Activated CD4-positive, alpha-beta T cell treated with anti-CD3 and anti-CD28 coated beads for 1 hour (primary cell): ENCODE measurements around the gene SLC27A1.
"Not testable (repeated sequence)": the region's sequence is repeated elsewhere in the genome, so short reads cannot be mapped to it uniquely, and the experiment has no call there.

Experiments
- DNase-seq: peaks from one replicate; pipeline ENCODE4 v3.0.0-alpha.2; 2020

SLC27A1 gene

DNA sequence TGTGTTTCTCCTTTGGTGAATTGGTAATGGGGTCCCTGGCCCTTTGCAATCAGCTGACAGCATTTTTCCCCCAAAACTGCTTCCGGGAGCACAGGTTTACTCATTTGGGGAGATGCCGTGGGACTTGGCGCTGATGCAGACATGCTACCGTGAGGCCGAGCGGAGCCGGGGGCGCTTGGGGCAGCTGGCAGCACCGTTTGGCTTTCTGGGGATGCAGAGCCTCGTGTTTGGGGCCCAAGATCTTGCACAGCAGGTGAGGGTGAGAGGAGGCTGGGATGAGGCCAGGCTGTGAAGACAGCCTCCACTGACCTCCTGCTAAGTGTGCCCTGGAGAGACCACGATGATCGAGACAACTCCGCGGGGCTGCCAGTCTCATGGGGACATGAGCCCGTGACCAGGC is 71.7 kb downstream of the SLC27A1 start:
- no peak for DNase-seq

GRCh38 chr19:17542793-17543582 is 72.7 kb downstream of the SLC27A1 start:
- DNase-seq: no peak

- DNase-seq: no peak
These were observed 73.7 kb downstream of the SLC27A1 start for GRCh38 chr19:17543986-17544385.

GRCh38 chr19:17544418-17544817 is 74.1 kb downstream of the SLC27A1 start:
- no peak for DNase-seq

DNA sequence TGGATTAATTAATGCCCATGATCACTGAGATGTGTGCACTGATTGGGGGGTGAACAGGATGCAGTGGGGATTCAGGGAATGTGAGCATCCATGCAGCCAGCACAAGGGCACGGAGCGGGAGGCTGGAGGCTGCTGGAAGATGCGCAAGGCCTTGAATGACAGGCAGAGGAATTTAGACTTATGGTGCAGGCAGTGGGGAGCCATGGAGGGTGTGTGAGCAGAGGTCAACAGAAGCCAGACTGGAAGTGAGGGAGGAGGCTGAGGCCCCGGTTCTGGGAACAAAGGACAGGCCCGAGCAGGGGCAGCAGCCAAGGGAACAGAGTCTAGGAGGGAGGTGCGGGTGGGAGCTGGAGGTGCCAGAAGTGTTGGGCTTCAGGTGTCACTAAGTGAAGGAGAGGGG is 77.8 kb downstream of the SLC27A1 start:
- no peak for DNase-seq

- no peak for DNase-seq
These were observed 78.9 kb downstream of the SLC27A1 start for GRCh38 chr19:17549085-17549740.

DNA sequence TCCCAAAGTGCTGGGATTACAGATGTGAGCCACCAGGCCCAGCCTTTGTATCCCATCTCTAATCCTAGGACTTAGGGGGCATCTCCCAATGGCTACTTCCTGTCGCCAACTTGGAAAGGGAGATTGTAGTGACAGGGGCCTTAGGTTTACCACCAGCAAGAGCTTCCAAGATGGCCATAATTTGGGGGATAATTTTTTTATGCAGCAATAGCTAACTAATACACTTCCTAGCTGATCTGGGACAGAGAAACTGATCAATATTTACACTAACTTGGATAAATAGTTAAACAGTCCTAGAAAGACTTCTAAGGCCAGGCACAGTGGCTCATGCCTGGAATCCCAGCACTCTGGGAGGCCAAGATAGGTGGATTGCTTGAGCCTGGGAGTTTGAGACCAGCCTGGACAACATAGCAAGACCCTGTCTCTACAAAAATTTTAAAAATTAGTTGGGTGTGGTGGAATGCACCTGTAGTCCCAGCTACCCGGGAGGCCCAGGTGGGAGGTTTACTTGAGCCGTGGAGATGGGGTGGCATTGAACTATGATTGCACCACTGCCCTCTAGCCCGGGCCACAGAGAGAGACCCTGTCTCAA is 79.8 kb downstream of the SLC27A1 start:
- DNase-seq: no peak

DNA sequence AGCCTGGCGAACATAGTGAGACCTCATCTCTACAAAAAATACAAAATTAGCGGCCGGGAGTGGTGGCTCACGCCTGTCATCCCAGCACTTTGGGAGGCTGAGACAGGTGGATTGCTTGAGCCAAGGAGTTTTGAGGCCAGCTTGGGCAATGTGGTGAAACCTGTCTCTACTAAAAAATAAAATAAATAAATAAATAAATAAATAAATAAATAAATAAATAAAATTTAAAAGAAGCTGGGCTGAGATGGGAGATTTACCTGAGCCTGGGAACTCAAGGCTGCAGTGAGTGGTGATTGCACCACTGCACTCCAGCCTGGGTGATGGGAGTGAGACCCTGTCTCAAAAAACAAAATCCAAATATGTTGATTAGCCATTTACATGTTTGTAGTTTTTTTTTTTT is 82.4 kb downstream of the SLC27A1 start:
- not testable (repeated sequence) for DNase-seq

DNA sequence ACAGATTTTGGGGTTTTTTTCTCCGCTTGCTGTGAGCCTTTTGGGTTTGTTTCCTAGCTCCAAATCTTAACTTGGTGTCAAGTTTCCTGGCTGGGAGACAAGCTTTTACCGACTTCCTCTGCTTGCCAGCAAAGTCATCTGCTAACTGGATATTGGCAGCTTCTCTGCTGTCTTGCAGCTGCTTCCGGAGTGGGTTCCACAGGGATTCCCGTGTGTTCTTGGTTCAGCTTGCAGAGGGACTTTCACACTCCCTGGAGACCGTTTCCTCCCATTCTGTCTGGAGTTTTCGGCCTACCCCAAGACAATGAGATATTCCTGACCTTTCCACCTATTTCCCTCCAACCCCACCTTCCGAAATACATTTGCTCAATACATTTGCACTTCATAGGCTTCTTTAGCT is 82.9 kb downstream of the SLC27A1 start:
- no peak for DNase-seq

- DNase-seq: no peak
These were observed 84.7 kb downstream of the SLC27A1 start for GRCh38 chr19:17554968-17555479.

- DNase-seq: peak; percentile 97
These were observed 85.2 kb downstream of the SLC27A1 start, which contains the start of gene COLGALT1 for GRCh38 chr19:17555480-17555928. TSS of gene COLGALT1 (plus strand) at chr19:17555649. CDS start at chr19:17555714, 65 bp downstream.
